Prostate gland (tissue), 2 donors: ENCODE results near the gene LASP1. TPM values are rescaled to one million over a fixed set of nuclear protein-coding genes. Genes with fewer than 3 reads are reported as not detected.

ENCODE experiments used
- DNase-seq: peaks from one replicate; pipeline ENCODE4 v3.0.0-alpha.2; 2019; ENCODE audit warnings: low spot score
- H3K27ac ChIP-seq, 2 donors: fragments of 200-600 bp; sonication (generic); 2 replicates each; pipeline ENCODE4 v1.5.1; 2017 to 2019
- H3K27me3 ChIP-seq: fragments of 200-600 bp; sonication (generic); replicated peaks from 2 replicates; pipeline ENCODE4 v1.5.1; 2019; ENCODE audit not compliant: insufficient read depth
- H3K36me3 ChIP-seq, 2 donors: fragments of 200-600 bp; sonication (generic); 1 replicate in 1 of 2; 2 replicates in 1 of 2; pipeline versions ENCODE4 v1.5.1 to v1.8.1; 2017 to 2019
- H3K4me1 ChIP-seq: fragments of 200-600 bp; sonication (generic); replicated peaks from 2 replicates; pipeline ENCODE4 v1.5.1; 2019
- H3K4me3 ChIP-seq, 2 donors: fragments of 200-600 bp; sonication (generic); 2 replicates each; pipeline ENCODE4 v1.5.1; 2017 to 2019
- H3K9me3 ChIP-seq: fragments of 200-600 bp; sonication (generic); 2 replicates; pipeline ENCODE4 v1.5.1; 2017
- CTCF ChIP-seq, 4 experiments: fragments of 200-600 bp in 2 of 4; fragments of 450-650 bp in 2 of 4; sonication (generic) in 2 of 4; IDR thresholded peaks; 1 replicate in 3 of 4; 2 replicates in 1 of 4; pipeline ENCODE4 v1.5.1; 2016 to 2019; ENCODE audit warnings: antibody characterized with exemption in 4 of 4, mild to moderate bottlenecking in 2 of 4, moderate library complexity in 2 of 4
- POLR2A ChIP-seq: fragments of 450-650 bp; IDR thresholded peaks from one replicate; pipeline ENCODE4 v1.6.1; 2016; ENCODE audit warnings: antibody characterized with exemption, mild to moderate bottlenecking
- POLR2AphosphoS5 ChIP-seq: sonication (generic); formaldehyde crosslinking; IDR thresholded peaks from one replicate; pipeline ENCODE4 v1.6.1; 2017; ENCODE audit warnings: antibody characterized with exemption
- WGBS: methylation state at CpG from one replicate; pipeline ENCODE4 v1.1.5; 2018; 5-methylcytosine and 5-hydroxymethylcytosine counted together
- intact Hi-C: fragments of 100-400 bp; cut with DNase I; formaldehyde crosslinking; loops from one replicate; pipeline ENCODE4 v1.14.2; 2022
- total RNA-seq, 2 donors: library from RNA; depleted of rRNA; stranded (reverse); fragments of >200 nt; gene quantifications; one replicate each; pipeline ENCODE4 v1.1.0, GENCODE V29; 2016

LASP1 gene
- total RNA-seq, 2 donors from 2014 or later, result 61.8 to 93.4 TPM

GRCh38 chr17:38912221-38912813, 42.5 kb downstream of the LASP1 start:
- peaks cover 0 to 12% of the 10 kb centered on the region in 2 donors for H3K36me3 ChIP-seq
- no peak overlapping the region for H3K27ac ChIP-seq
- DNase-seq, result no peak
- H3K4me3 ChIP-seq, result no peak overlapping the region
- WGBS, result 78% methylated on average over 13 of the region's 13 CpGs
- H3K27me3 ChIP-seq, result no peaks in the 10 kb centered on the region
- H3K4me1 ChIP-seq, result peaks cover 6% of the 10 kb centered on the region
- TF ChIP-seq CTCF (IDR thresholded peaks at IDR 0.05) (no peak), POLR2AphosphoS5 (no peak), POLR2A (no peak)
- intact Hi-C loops, result no loop called here
- no peaks in the 10 kb centered on the region for H3K9me3 ChIP-seq

- DNase-seq, result no peak
- intact Hi-C loops, result no loop called here
- H3K4me3 ChIP-seq, result no peak overlapping the region
- 80% methylated on average over 15 of the region's 20 CpGs for WGBS
- no peak overlapping the region for H3K27ac ChIP-seq
- no peaks in the 10 kb centered on the region for H3K9me3 ChIP-seq
- H3K27me3 ChIP-seq, result no peaks in the 10 kb centered on the region
- peaks cover 0 to 12% of the 10 kb centered on the region in 2 donors for H3K36me3 ChIP-seq
- no peak for TF ChIP-seq CTCF (IDR thresholded peaks at IDR 0.05)
- TF ChIP-seq POLR2AphosphoS5, result no peak
- TF ChIP-seq POLR2A, result no peak
- H3K4me1 ChIP-seq, result no peaks in the 10 kb centered on the region
Observed at GRCh38 chr17:38914741-38915638, 45.1 kb downstream of the LASP1 start.

GRCh38 chr17:38915639-38915995, 45.8 kb downstream of the LASP1 start:
- H3K27ac ChIP-seq, result no peak overlapping the region
- intact Hi-C loops, result no loop called here
- WGBS, result 68% methylated on average over 7 of the region's 7 CpGs
- no peak for DNase-seq
- TF ChIP-seq CTCF (IDR thresholded peaks at IDR 0.05) (no peak), POLR2A (no peak), POLR2AphosphoS5 (no peak)
- H3K4me3 ChIP-seq, result no peak overlapping the region
- no peaks in the 10 kb centered on the region for H3K4me1 ChIP-seq
- H3K9me3 ChIP-seq, result no peaks in the 10 kb centered on the region
- H3K36me3 ChIP-seq, result peaks cover 0 to 12% of the 10 kb centered on the region in 2 donors
- no peaks in the 10 kb centered on the region for H3K27me3 ChIP-seq

GRCh38 chr17:38916771-38917170, 46.9 kb downstream of the LASP1 start:
- TF ChIP-seq POLR2AphosphoS5 (no peak), CTCF (IDR thresholded peaks at IDR 0.05) (no peak)
- intact Hi-C loops, result no loop called here
- DNase-seq, result no peak

More at GRCh38 chr17:38916771-38917170, 46.9 kb downstream of the LASP1 start:
- H3K4me3 ChIP-seq, result no peak overlapping the region
- peaks cover 0 to 12% of the 10 kb centered on the region in 2 donors for H3K36me3 ChIP-seq
- 84% methylated on average over 8 of the region's 8 CpGs for WGBS
- no peaks in the 10 kb centered on the region for H3K4me1 ChIP-seq
- H3K27me3 ChIP-seq, result no peaks in the 10 kb centered on the region
- no peaks in the 10 kb centered on the region for H3K9me3 ChIP-seq
- no peak overlapping the region for H3K27ac ChIP-seq
